ENCODE results near the gene ATM.
"Not testable (repeated sequence)": the region's sequence is repeated elsewhere in the genome, so short reads cannot be mapped to it uniquely, and the experiment has no call there.

The ATM gene

DNA sequence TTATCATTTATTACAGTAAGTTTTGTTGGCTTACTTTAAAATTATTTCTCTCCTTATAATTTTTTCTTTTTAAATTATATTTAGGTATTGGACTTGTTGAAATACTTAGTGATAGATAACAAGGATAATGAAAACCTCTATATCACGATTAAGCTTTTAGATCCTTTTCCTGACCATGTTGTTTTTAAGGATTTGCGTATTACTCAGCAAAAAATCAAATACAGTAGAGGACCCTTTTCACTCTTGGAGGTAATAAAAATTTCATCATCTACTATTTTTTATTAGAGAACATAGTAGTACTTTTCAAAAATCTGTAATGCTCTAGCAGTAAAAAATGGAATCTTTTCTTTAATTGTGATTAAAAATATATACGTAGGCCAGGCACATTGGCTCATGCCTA lies 70.4 kb downstream of the ATM start:
- DNase-seq = no peak

GRCh38 chr11:108302121-108302785 lies 79.4 kb downstream of the ATM start:
- no peak for DNase-seq

- no peak for DNase-seq
Measured at GRCh38 chr11:108307751-108308150, 84.9 kb downstream of the ATM start.

GRCh38 chr11:108313444-108313843 lies 90.6 kb downstream of the ATM start:
- DNase-seq = no peak

- DNase-seq = no peak
Measured at GRCh38 chr11:108316061-108316460, 93.2 kb downstream of the ATM start.

GRCh38 chr11:108319541-108320145 lies 96.8 kb downstream of the ATM start:
- no peak for DNase-seq

DNA sequence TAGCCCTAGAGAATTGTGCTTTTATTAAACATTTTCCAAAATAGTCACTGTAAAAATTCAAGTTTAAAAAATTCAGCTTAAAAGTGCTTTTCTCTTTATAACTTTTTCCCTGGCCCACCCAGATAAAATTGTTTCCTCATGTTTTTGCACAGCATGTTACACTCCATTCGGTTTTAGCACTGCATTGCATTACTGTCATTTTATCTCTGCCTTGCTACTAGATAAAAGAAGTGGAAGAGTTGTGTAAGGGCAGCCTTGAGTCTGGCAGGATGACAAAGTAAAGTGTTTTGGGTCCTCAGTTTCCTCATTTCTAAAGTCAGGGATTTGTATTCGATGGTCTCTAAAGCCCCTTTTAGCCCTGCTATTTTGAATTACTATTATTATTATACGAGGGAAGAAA lies 99.8 kb downstream of the ATM start:
- DNase-seq = no peak

DNA sequence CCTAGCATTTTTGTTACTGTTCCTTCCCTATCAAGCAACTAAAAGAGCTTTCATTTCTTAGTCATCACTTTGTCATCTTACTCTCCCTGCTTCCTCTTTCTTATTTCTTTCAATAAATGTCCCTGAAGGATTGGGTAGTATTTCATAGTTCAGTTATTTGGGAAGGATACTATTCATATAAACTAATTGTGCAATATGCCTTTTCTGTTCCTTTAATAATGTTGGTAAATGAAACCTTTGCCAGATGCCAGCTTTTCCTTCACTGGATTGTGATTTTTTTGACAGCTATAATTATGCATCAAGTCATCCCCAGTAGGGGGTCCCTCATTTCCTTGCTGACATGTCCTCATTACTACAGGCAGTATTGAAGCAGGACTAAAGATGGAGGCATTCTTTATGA lies 101.7 kb downstream of the ATM start:
- DNase-seq = no peak

GRCh38 chr11:108333403-108333899 lies 110.6 kb downstream of the ATM start:
- DNase-seq = no peak

DNA sequence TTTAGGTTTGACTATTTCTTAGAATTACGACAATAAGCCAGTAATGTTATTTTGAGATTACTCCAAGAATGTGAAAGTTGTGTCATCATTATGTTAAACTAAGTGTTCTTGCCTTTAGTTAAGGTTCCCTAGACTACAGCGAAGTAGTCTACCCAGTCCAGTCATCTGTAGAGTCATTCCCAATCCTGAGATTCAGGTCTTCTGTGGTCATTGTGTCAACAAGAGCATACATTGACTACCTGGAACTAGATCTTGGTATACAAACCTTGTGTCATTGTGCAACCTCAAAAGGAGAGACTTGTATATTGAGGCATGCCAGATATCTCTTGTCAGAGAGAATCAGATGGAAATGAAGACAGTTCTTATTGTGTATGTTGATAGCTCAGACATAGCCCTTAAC lies 115.9 kb downstream of the ATM start:
- no peak for DNase-seq

DNA sequence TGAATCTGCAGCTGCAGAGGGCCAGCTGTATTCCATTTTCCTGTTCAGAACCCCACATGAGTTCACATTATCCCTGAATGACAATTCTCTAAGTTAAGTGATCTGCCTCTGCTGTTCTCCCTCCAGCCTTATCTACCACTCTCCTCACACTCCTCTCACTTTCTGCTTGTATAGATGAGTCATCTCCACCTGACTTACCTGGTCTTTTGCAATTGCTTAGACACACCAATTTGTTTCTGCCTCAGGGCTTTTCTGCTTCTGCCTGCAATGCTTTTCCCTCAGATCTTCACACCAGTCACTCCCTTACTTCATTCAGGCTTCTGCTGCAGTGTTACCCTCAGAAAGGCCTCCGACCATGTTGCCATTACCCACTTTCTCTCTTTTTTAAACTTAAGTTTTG lies 118.1 kb downstream of the ATM start:
- DNase-seq = peak in 1 of 2 experiments; percentile 24

- DNase-seq = no peak
Measured at GRCh38 chr11:108341654-108342053, 118.8 kb downstream of the ATM start.

- no peak for DNase-seq
Measured at GRCh38 chr11:108343714-108344113, 120.8 kb downstream of the ATM start.

- no peak for DNase-seq
Measured at GRCh38 chr11:108345767-108346166, 122.9 kb downstream of the ATM start.

DNA sequence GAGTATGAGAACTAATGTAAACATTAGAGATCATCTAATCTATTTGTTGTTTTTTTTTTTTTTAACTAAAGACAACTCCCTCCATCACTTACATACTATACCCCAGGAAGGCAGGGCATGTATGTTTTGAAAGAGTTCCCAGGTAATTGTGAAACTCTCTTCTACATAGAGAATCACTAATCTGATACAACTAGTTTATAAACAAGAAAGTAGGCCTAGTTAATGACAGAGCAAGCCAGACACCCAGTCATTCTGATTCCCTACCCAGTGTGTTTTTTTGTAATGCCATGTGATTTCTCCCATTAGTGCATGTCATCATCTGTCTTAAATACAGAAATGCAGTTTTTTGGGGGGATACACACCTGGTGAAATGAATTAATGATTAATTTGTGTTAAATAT lies 123.6 kb downstream of the ATM start:
- DNase-seq = no peak

DNA sequence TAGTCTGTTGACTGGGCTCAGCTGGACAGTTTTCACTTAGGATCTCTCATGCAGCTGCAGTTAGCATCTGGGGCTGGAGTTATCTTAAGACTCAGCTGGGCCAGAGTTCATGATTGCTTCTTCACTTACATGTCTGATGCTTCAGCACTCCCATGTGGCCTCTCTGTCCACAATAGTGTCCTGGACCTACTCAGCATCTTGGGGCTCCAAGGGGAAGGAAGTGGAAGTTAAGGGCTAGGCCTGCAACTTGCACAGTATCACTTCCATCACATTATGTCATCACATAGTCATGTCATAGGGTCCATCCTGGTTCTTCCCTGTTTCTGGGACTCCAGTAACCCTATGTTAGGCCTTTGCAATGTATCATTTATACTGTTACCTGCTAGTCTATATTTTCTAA lies 128.6 kb downstream of the ATM start:
- no peak for DNase-seq

GRCh38 chr11:108364159-108364558 lies 141.3 kb downstream of the ATM start:
- no peak for DNase-seq

DNA sequence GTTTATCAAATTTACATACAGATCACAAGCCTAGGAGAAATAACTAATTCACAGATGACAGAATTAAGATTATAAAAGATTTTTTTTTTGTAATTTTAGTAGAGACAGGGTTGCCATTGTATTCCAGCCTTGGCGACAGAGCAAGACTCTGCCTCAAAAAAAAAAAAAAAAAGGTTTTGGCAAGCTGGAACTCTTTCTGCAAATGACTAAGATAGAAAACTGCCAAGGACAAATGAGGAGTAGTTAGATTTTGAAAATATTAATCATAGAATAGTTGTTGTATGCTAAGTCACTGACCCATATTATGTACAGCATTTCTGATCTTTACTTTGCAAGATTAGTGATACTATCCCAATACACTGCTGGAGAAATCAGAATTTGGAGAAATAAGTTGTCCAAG lies 145.3 kb downstream of the ATM start:
- no peak for DNase-seq

GRCh38 chr11:108369064-108369463 lies 146.2 kb downstream of the ATM start:
- DNase-seq = no peak

- DNase-seq = no peak
Measured at GRCh38 chr11:108370315-108370714, 147.4 kb downstream of the ATM start.

DNA sequence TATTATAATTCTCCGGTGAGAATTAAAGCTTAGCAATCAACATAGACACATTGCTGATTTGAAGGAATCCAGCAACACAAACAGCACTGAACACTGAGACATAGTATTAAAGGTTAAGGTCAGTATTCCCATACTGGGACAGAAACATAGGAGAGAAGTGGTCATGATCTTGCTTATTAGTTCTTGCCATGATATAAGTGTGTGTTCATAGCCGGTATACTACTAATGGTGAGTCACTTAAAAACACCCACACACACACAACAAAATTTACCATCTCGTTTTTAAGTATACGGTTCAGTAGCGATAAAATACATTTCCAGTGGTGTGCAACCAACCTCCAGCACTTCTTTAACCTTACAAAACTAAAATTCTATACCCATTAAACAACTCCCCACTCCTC lies 148.1 kb downstream of the ATM start:
- no peak for DNase-seq

- DNase-seq = not testable (repeated sequence)
Measured at GRCh38 chr11:108373505-108373904, 150.6 kb downstream of the ATM start.

GRCh38 chr11:108388576-108388975 lies 165.7 kb downstream of the ATM start:
- no peak for DNase-seq

- DNase-seq = no peak
Measured at GRCh38 chr11:108392353-108392752, 169.5 kb downstream of the ATM start.

DNA sequence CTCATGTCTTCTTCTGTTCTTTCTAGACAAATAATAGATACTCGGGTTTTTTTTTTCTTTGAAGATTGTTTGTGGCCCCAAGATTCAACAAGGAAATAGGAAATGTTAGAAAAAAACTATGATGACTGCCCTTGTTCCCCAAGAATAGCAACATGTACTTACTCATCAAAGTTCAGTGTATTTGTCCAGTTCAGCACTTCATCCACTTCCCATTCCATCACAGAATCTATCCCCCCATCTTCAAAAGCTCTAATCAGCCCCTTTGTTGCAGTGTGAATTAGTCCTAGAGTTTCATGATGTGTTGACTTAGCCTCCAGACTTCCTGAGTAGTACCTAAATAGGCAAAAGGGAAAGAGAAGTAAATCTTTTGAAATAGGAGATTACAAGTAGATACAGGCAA lies 170.2 kb downstream of the ATM start:
- DNase-seq = no peak

Data from NCI-H526 (cell line).